ENCODE results near the gene SWSAP1. TPM values are rescaled to one million over a fixed set of nuclear protein-coding genes. Genes with fewer than 3 reads are reported as not detected.

The SWSAP1 gene
- total RNA-seq, 1 donor from 2014 or later = 2.1 TPM

DNA sequence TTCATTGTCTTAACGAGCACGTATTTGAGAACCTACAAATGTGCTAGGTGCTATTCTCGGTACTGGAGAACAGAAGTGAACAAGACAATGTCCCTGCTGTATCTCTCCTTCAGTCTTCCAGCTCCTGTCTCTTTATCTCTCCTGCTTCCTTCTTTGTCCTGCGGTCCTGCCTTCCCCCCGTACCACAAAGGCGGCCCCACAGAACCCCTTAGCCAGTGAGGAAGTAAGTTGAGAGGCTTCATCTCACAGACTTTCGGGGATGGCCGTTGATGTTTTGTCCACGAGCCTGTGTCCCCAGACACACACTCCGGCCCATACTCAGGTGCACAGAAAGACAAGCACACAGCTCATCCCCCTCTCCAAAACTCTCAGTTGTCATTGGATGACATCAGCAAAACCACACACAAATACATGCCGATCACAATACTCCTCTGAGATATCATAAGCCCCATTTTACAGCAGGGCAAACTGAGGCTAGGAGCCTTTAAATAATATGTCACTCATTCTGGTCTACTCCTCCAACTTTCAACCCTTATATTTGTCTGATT, 507 bp upstream of the SWSAP1 start:
- peaks cover 3% of the 10 kb centered on the region for H3K9me3 Mint-ChIP-seq (ENCODE audit: unreplicated experiment)
- H3K27me3 Mint-ChIP-seq (ENCODE audit: unreplicated experiment) = peaks cover 12% of the 10 kb centered on the region
- peaks cover 12% of the 10 kb centered on the region for H3K4me1 Mint-ChIP-seq (ENCODE audit: low read depth, unreplicated experiment)
- no peak for TF ChIP-seq CTCF (IDR thresholded peaks at IDR 0.05; ENCODE audit: partially characterized antibody, unreplicated experiment)
- no peaks in the 10 kb centered on the region for H3K36me3 Mint-ChIP-seq (ENCODE audit: unreplicated experiment)
- DNase-seq = no peak
- H3K27ac Mint-ChIP-seq (ENCODE audit: unreplicated experiment) = no peak overlapping the region
- no peak overlapping the region for H3K4me3 Mint-ChIP-seq (ENCODE audit: unreplicated experiment)

DNA sequence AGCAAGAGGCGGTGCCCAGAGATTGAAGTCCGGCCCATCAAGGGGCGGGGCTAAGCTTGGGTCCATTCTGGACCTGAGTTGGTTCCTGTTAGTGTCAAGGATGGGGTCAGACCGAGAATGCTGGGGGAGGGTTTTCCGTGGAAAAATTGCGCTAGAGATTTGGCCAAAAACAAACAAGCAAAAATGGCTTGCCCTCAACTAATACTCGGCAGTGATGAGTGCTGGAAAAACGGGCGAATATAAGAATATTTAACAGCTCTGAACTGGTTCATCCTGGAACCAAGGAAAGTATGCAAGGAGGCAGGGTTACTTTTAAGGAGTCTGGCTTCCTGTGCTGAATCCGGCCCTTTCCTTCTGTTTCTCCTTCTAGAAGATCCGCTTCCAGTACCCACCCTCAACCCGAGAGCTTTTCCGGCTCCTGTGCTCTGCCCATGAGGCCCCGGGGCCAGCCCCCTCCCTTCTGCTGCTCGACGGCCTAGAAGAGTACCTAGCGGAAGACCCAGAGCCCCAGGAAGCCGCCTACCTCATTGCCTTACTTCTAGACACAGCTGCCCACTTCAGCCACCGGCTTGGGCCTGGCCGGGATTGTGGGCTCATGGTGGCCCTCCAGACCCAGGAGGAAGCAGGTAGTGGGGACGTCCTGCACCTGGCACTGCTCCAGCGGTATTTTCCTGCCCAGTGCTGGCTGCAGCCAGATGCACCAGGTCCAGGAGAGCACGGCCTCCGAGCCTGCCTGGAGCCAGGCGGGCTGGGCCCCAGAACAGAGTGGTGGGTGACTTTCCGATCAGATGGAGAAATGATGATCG, 880 bp downstream of the SWSAP1 start:
- no peak for DNase-seq
- Mint-ChIP-seq H3K4me3 (ENCODE audit: unreplicated experiment) (no peak overlapping the region), H3K4me1 (ENCODE audit: low read depth, unreplicated experiment) (peaks cover 8% of the 10 kb centered on the region), H3K36me3 (ENCODE audit: unreplicated experiment) (no peaks in the 10 kb centered on the region), H3K9me3 (ENCODE audit: unreplicated experiment) (peaks cover 3% of the 10 kb centered on the region), H3K27ac (ENCODE audit: unreplicated experiment) (peak overlapping the region; percentile 70), H3K27me3 (ENCODE audit: unreplicated experiment) (peaks cover 12% of the 10 kb centered on the region)
- TF ChIP-seq CTCF (IDR thresholded peaks at IDR 0.05; ENCODE audit: partially characterized antibody, unreplicated experiment) = no peak

DNA sequence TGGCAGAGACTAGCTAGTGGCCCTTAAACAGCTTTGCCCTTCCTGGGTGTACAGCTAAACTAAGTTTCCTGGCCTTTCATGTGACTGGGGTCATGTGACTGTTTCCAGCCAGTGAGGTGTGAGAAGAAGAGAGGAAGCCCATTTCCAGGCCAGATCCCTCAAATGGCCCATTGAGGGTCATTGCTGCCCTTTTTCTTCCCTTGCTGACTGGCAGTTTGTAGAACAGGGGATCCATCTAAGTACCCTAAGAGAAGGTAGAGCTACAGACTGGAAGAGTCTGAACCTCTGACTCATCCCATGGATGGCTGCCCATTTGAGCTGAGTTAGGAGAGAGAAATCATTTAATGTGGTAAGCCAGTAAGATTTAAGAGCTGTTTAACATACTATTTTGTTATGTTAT, 2.8 kb downstream of the SWSAP1 start:
- Mint-ChIP-seq H3K4me1 (ENCODE audit: low read depth, unreplicated experiment) (peaks cover 10% of the 10 kb centered on the region), H3K27ac (ENCODE audit: unreplicated experiment) (no peak overlapping the region), H3K9me3 (ENCODE audit: unreplicated experiment) (peaks cover 7% of the 10 kb centered on the region), H3K27me3 (ENCODE audit: unreplicated experiment) (peaks cover 10% of the 10 kb centered on the region), H3K4me3 (ENCODE audit: unreplicated experiment) (no peak overlapping the region), H3K36me3 (ENCODE audit: unreplicated experiment) (no peaks in the 10 kb centered on the region)
- no peak for DNase-seq
- TF ChIP-seq CTCF (IDR thresholded peaks at IDR 0.05; ENCODE audit: partially characterized antibody, unreplicated experiment) = no peak

- H3K27ac Mint-ChIP-seq (ENCODE audit: unreplicated experiment) = no peak overlapping the region
- H3K9me3 Mint-ChIP-seq (ENCODE audit: unreplicated experiment) = peaks cover 7% of the 10 kb centered on the region
- DNase-seq = no peak
- H3K4me3 Mint-ChIP-seq (ENCODE audit: unreplicated experiment) = no peak overlapping the region
- H3K4me1 Mint-ChIP-seq (ENCODE audit: low read depth, unreplicated experiment) = peaks cover 10% of the 10 kb centered on the region
- peaks cover 13% of the 10 kb centered on the region for H3K27me3 Mint-ChIP-seq (ENCODE audit: unreplicated experiment)
- H3K36me3 Mint-ChIP-seq (ENCODE audit: unreplicated experiment) = no peaks in the 10 kb centered on the region
- no peak for TF ChIP-seq CTCF (IDR thresholded peaks at IDR 0.05; ENCODE audit: partially characterized antibody, unreplicated experiment)
These were observed 3.3 kb downstream of the SWSAP1 start for GRCh38 chr19:11377756-11378155.

All from glutamatergic neuron (in vitro differentiated cells).